SK-N-DZ (cell line): Measurements from ENCODE around the gene CELSR1.

Source experiments
- DNase-seq: peaks from one replicate; pipeline ENCODE4 v3.0.0-alpha.2; 2015; ENCODE audit warnings: low spot score

CELSR1 gene

DNA sequence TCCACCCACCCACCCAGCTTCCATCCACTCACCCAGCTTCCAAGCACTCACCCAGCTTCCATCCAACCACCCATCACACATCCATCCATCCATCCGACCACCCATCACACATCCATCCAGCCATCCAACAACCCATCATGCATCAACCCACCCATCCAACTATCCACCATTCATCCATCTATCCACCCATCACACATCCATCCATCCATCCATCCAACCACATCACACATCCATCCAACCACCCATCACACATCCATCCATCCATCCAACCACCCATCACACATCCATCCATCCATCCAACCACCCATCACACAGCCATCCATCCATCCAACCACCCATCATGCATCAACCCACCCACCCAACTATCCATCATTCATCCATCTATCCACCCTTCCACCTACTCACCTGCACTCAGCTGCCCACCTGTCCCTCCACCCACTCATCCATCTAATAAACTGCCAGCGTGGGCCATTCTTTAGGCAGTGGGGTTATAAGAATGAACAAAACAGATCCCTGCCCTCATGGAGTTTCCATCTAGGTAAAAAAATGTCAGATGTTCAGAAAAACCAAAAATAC, 88.2 kb downstream of the CELSR1 start:
- DNase-seq, result no peak

DNA sequence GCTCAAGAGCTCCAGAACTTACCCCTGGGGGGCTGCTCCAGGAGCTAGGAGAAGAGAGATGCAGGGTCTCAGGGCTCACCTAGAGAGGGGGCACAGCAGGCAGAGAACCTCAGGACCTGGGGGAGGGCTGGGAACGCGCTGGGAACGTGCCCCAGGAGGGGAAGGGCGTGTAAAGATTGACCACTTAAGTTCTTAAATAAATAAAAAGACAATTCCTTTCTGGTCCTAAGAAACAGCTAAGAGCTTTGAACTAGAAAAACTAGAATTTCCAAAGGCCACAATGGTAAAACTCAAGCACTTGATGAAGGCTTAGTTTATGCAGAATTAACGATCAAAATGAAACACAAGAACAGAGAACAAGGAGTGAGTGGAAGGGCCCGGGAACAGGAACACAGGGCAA, 89.1 kb downstream of the CELSR1 start:
- no peak for DNase-seq

DNA sequence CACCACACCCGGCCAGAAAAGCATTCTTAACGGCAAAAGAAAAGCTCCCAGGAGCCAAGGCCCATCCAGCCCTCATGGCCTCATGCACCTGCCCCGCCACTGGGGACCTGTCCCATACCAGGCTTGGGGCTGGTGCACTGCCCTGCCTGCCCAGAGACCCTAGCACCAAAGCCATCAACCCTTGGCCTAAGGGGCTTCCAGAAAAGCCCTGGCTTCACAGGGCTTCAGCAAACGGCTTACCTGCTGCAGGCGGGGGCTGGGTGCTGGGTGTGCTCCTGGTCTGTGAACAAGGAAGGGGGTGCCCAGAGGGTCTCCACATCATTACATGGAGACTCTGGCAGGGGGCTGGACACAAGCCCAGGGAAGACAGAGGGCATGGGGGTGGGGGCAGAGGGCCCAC, 89.5 kb downstream of the CELSR1 start:
- DNase-seq, result no peak

DNA sequence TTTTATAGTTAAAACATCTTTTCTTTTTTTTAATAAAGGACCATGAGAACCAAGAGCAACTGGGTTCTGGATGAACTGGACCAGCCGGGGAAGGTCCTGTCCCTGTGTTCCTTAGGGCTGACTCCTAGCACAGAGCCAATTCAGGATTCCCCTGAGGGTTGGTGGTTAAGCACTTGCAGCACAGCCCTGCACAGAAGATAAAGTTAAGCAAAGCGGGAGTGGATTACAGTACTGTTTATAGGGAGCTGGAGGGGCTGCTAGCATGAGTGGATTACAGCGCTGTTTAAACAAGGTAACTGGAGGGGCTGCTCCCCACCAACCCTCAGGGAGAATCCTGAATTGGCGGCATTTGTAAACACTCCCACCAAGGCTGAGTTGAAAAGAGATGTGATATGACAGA, 90.6 kb downstream of the CELSR1 start:
- DNase-seq, result no peak

DNA sequence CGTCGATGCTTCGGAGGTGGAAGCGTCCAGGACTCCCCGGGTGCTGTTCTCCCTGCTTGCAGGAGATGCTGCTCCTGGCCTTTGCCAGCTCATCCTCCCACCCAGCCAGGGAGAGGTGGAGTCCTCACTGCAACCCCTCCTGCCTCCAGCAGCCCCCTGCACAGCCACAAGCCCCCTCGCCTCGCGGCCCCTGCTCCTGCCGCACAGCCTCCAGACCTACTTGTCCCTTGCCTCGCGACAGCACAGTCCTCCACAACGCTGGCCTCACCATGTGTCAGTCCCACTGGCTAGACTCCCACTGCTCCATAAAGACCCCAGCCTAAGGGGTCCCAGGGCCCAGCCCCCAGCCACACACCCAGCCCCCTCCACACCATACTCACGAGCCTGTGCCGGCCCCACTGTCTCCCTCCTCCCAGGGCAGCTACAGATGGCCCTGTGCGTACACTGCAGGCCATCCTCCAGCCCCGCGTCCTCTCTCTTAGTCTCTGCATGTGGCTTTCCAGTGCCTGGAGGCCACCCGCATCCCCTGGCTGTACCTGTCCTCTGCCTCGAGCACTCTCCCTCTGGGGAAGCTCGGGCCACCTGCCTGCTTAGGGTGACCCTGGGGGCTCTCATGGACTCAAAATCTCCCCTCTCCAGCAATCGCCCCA, 91.5 kb downstream of the CELSR1 start:
- DNase-seq, result no peak

DNA sequence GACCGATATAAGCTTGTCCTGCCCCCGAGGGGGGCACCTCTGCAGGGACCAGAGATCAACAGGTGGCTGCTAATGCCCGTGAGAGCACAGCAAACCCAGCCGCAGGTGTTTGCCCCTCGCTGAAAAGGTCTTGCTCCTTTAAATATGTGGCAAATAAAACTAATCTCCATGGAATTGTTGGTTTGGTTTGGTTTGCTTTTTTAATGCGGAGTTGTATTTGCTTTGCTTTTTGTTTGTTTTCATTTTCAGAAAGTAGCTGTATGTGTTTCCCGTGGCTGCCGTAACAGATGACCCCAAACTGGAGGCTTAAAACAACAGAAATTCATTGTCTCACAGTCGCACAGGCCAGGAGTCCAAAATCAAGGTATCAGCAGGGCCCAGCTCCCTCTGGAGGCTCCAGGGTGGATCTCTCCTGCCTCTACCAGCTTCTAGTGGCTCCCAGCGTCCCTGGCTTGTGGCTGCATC, 93.0 kb downstream of the CELSR1 start:
- no peak for DNase-seq

DNA sequence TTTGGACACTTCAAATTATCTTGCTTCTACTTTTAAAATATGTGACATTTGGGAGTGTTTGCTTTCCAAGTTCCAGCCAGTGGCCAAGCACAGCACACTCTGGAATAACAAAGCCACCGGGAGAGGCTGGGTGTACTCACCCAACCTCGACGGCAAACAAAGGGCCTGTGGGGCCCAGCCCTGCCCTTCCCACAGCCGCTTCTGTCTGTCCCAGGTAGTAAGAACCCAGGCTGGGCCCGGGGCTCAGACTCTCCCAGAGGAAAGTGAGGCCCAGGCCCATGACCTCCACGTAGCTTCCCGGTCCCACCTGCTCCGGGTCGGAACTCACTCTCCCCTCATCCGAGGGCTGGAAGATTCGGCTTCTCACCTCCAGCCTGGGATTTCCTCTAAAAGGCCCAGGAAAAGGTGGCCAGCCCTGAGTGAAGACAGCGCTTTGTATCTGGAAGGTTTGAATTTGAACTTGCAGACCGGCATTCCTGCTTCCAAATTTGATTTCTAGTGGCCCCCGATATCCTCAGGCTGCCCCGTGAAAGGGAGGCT, 93.5 kb downstream of the CELSR1 start:
- no peak for DNase-seq

DNA sequence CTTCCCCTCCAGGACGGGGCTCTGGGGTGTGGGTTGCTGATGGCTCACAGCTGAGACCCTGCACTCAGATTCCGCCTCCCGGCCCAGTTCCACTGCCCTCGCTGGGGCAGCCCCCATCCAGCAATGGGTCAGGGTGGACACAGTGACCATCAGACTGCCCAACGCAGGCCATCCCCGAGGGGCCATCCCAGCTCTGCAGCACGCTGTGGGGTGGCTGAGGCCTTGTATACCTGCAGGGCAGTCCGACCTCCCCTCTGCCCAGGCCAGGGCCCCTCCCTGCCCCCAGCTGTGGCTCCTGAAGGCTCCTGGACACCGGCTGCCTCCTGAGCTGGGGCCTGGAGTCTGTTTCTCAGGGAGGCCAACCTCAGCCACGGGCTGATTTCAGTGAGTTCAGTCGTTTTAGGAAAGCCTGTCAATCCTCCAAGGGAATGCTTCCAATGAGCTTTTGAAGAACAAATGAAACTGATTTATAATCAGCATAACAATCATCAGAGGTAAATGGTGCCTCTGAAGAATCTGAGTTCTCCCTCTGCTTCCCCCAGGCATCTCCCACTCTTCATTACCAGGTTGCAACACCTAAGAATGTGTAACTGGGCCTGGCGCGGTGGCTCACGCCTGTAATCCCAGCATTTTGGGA, 95.1 kb downstream of the CELSR1 start:
- no peak for DNase-seq

DNA sequence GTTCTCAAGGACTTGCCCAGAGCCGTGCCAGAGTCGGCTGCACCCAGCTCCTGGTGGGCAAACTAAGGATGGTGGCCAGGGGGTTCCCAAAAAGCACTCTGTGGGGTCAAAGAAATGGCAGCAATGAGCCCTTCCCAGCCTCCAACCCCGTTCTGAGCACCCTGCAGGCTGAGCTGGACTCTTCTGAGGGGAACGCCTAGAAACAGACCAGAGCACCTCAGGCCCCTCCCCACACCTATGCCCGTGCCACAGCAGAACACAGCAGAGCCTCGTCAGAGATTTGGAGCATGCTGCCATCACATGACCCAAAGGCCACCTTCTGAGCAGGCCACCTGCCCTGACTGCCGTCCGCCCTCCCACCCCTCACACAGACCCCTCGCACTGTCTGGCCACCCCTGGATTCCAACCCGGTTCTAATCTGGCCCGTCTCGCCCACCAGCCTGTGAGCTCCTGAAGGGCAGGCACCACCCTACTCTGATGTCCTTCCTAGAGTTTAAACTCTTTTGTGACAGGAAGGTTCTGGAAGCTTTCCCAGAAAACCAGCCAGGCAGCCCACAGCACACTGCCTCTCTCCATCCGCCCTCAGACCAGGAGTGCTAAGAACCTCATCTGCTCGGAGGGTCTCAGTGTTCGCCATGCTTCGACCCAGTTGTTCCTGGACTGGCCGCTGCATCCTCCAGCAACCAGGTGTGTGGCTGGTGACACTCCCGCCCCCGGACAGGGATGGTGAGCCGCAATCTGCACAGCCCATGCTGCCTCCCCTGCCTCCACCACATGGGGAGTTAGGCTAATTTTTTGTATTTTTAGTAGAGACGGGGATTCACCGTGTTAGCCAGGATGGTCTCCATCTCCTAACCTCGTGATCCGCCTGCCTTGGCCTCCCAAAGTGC, 97.6 kb downstream of the CELSR1 start:
- no peak for DNase-seq

DNA sequence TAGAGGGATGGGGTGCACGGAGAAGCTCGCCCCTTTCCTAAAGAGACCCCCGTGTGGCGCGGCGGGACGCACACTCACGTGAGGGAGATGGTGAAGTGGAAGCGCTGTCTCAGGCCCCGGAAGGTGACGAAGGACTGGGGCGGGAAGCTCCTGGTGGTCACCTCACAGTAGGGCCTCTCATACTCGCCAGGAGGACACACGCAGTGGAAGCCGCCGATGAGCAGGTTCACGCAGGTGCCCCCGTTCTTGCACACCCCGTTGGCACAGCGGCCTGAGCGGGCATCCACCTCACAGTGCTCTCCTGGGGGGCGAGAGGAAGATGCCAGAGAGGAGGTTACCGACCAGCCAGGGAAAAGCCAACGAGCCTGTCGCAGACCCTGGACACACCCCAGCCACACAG, 98.3 kb downstream of the CELSR1 start:
- DNase-seq, result no peak

DNA sequence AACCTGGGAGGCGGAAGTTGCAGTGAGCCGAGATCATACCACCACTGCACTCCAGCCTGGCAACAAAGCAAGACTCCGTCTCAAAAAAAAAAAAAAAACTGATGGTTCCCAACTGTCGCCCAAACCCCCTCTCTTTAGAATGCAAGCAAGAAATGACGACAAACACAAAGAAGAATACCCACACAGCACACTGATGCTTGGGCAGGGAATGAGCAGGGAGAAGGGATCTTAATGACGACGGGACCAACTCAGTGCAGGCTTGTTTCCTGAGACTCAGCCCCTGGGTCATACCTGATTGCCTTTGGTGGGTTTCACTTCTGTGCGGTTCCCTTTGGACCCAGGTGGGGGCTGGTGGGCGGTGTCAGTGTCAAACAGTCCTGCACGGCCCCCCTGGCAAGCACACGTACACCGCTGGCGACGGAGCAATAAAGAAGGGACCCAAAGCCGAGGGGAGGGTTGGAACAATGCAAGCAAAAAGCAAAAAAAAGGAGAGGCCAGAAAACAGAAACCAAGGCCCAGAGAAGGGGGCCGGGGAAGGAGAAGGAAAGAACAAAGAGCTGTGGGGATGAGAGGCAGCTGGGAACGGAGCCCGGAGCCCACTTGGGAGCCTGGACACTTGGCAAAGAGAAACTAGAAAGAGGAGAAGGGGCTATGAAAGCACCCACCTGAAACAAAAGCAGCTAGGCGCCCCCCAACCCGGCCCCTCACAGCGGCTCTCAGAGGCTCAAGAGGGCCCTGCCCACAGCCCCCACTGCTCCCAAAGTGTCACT, 99.6 kb downstream of the CELSR1 start:
- no peak for DNase-seq

DNA sequence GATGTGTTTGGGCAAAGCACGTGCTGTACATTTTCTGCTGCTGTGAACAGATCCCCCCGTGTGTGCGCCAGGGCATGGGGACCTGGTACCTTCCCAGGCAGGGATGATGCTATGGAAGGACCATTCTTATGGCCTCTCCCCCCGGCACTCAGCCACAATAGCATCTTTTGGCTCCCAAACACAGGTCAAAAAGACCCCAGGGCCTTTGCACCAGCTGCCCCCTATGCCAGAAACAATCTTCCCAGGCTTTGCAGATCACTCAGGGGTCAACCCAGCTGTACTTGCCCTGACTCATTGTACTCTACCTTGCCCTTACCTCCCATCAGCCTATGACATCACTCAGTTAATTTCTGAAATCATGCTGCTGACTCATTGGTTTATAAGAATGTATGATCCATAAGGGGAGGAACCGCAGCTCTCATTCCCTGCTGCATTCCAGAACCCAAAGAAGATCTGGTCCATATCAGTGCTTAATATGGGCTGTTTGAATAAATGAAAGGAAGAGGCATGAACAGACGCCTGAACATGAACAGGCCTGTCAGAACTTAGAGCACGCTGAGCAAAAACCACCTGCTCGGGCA, 100.7 kb downstream of the CELSR1 start:
- DNase-seq, result no peak

DNA sequence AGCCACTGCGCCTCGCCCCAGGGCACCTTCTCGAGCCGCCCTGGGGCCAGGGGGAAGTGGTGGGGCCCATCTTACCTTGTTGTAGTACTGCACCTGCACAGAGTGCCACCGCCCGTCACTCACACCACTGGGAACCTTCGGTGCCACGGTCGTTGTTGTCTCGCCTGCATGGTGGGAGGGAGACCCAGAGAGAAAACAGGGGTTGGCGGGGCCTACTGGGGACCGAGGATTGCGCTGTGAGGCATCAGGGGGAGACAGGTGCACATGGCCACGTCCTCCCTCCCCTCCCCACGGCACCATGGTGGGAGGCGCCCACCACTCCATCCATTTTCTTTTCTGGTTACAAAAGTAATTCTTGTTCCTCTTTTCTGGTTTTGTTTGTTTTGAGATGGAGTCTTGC, 104.1 kb downstream of the CELSR1 start:
- DNase-seq, result no peak

DNA sequence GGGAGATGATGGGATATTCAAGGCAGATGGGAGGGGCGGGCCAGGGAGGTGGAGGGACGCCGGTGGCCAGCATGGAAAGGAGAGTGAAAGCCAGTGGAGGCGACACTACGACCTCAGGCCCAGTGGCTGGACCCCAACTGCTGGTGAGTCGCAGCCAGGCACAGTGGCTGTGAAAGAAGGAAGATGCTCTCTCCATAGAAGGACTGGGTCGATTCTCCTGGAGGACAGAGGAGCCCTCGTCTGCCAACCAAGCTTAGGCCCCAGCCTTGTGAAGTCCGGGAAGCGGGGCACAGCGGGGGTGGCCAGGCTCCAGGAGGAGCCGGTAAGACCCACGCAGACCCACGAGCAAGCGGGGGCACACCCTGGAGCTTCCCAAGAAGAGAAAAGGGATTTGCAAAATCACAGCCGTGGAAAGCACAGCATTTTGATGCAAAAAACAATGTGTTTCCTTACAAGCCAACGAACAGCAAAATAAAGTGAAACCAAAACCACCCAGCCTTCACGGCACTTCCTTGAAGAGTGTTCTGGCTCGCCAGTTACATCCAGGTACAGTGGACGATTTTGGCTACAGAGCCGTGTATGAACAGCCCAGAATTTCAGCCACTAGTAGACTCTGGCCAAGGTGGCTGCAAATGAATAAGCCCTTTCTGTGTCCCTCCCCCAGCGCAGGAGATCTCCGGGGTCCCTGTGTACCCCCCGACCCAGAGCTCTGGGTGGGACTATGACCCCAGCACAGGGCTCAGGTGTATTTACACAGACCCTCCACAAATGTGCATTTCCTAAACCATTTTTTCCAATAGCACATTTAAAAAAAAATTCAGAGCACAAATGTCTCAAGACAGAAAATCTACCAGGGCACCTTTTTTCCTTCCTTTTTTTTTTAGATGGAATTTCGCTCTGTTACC, 105.0 kb downstream of the CELSR1 start:
- no peak for DNase-seq

DNA sequence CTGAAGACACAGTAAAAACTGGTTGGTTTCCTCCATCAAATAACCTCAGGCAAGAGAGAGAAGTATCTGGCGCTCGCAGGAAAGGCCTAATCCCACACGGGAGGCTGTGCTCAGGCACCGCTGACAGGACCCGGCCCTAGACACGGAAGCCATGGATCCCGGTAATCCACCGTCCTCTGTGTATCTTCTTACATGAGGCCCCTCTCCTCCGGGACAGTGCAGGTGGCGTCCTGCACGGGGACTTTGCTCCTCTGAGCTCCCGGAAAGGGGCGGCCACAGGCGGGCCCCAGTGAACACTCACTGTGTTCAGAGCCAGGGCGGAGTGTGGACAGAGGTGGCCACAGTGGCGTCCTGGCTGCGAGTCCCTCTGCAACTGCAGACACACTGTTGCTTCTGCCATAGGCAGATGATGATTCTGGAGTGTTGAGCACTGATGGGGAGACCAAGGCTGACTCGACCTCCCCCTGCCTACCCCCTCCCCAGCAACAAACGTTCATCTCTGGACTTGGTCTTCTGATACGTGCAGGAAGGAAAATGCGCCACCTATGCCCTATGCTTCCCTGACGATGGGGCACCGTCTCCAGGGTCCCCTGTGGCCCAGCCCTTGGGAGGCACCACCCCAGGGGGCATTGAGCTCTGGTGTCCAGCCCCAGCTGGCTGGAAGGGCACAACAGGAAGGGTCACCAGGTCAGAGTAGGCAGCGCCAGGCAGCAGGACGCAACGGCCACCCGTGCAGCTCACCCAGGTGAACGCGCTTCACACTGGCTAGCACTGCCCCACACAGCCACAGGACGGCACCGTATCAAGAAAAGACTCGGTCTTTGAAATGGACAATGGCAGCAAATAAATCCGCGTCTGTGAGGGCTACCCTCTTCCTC, 106.2 kb downstream of the CELSR1 start:
- DNase-seq, result no peak

DNA sequence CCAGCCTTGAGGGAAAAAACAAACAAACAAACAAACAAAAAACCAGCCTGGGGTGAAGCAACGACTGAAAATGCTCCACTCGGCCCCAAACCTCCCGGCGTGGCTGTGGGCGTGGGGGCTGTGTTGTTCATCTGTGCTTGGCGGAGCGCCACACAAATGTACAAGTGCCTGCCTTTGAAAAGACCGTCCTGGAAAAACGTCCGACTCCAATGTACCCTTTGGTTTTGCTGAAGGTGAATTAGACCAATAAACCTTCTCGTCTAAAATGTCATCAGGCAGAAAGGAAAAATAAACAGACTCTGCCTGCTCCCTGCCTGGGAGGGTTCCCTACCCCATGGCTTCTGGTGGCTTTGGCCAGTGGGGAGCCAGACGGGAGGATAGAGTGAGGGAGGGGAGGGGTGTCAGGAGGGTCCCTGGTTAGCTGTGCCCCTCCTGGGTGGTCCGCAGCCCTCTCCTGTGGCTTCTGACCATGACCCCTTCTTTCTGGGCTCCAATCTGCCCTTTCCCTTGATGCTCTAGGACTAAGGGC, 108.0 kb downstream of the CELSR1 start:
- DNase-seq, result no peak

DNA sequence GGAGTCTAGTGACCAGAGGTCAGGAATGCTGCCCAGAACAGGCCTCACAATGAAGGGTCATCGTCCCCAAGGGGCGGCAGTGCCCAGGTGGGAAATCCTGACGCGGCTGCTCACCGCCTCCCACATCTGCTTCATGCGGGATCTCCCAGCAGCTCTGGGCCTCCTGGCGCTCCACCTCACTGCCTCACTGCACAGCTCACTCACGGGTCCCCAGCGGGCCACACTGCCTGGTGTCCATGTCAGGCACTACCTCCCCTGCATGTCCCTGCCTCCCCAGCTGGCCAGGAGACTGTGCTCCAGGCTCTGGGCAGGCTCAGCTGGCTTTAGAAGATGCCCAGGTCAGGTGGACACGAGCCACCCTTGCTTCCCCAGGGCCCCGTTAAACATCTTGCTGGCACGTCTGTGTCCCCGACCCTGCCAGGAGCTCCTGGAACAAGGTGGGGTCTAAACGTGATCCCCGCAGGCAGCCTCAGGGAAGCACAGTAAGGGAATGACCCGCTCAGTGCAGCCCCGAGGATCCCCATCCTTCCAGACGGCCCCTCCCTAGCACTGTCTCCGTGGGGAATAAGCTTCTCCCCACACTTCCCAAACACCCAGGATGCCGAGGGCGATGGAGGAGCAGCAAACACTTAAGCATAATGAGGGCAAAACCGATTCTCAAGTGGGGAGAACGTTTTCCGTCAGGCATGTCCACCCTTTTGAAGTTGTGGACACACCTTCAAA, 108.7 kb downstream of the CELSR1 start:
- no peak for DNase-seq

DNA sequence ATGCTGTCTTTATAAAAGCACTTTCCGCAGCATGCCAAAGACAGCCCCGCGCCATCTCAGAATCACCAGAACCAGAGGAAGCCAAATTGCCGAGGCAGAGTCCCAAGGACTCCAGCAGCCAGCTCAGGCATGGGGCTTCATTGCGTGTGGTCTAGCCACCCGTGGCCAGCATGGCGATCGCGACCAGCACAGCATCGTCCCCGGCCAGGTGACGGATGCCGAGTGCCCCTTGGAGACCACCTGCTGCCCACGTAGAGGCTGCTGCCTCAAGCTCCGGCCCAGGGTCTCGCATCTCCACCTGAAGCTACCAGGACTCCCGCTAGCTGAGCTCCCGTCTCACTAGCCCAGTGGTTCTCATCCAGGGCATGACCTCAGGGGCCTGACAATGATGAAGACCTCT, 109.2 kb downstream of the CELSR1 start:
- no peak for DNase-seq
